H1 (cell line): ENCODE measurements around the gene CTBP2. TPM values are rescaled to one million over a fixed set of nuclear protein-coding genes. Genes with fewer than 3 reads are reported as not detected.
A peak's percentile ranks its signal among the peaks of the same experiment; 100 is the strongest.

Experiments
- CTCF ChIA-PET: fragments of 300-600 bp; sonication (Branson Sonifier 250); formaldehyde crosslinking; loops from one replicate; lab custom pipeline; 2021; ENCODE audit not compliant: partially characterized antibody; lab: Charles Lee
- POLR2A ChIA-PET: fragments of 300-600 bp; sonication (Branson Sonifier 250); formaldehyde crosslinking; loops from one replicate; lab custom pipeline; 2021; ENCODE audit warnings: inconsistent platforms; ENCODE audit not compliant: partially characterized antibody; lab: Charles Lee
- DNase-seq, 2 experiments: peaks; one replicate each; pipeline versions ENCODE4 v3.0.0 to v3.0.0-alpha.2; 2010 to 2022; ENCODE audit warnings: low spot score in 2 of 2, low read depth in 1 of 2, mixed read lengths in 1 of 2
- FAIRE-seq: peaks from 2 replicates; lab custom pipeline; 2011; peaks lifted over from hg19 to GRCh38; lab: Jason Lieb, UNC
- H2AFZ ChIP-seq: 2 replicates; pipeline ENCODE4 v1.8.1; 2012; ENCODE audit warnings: low read length, inconsistent platforms
- H2AK5ac ChIP-seq: 2 replicates; pipeline ENCODE4 v1.6.1; 2013; ENCODE audit warnings: low read depth, low read length
- H2BK120ac ChIP-seq: replicated peaks from 2 replicates; pipeline ENCODE3; 2013; ENCODE audit warnings: low read depth, low read length, inconsistent platforms
- H2BK12ac ChIP-seq: 2 replicates; pipeline ENCODE4 v1.6.1; 2013; ENCODE audit warnings: low read depth, low read length
- H2BK15ac ChIP-seq: 2 replicates; pipeline ENCODE4 v1.6.1; 2013; ENCODE audit warnings: low read length
- H2BK20ac ChIP-seq: 2 replicates; pipeline ENCODE4 v1.6.1; 2013; ENCODE audit warnings: low read length
- H2BK5ac ChIP-seq: 2 replicates; pipeline ENCODE4 v1.6.1; 2013; ENCODE audit warnings: low read depth, low read length
- H3K14ac ChIP-seq: 2 replicates; pipeline ENCODE4 v1.6.1; 2013; ENCODE audit warnings: inconsistent platforms; ENCODE audit not compliant: insufficient read length
- H3K18ac ChIP-seq: 2 replicates; pipeline ENCODE4 v1.6.1; 2013; ENCODE audit warnings: low read length; ENCODE audit errors: extremely low read depth
- H3K23ac ChIP-seq: 2 replicates; pipeline ENCODE4 v1.6.1; 2013; ENCODE audit warnings: inconsistent platforms; ENCODE audit not compliant: insufficient read length
- H3K23me2 ChIP-seq: 2 replicates; pipeline ENCODE4 v1.6.1; 2013; ENCODE audit warnings: low read depth, low read length
- H3K27ac ChIP-seq: 2 replicates; pipeline ENCODE4 v1.6.1; 2011; ENCODE audit warnings: low read depth, low read length, inconsistent platforms
- H3K27me3 ChIP-seq, 4 experiments: replicated peaks in 1 of 4; 1 replicate in 1 of 4; 2 replicates in 3 of 4; pipeline versions ENCODE4 v1.6.1 to v1.8.1; 2011 to 2013; ENCODE audit warnings: low read length in 3 of 4, mild to moderate bottlenecking in 3 of 4, inconsistent platforms in 2 of 4, mixed read lengths in 2 of 4, moderate library complexity in 1 of 4; ENCODE audit not compliant: control insufficient read depth in 3 of 4, insufficient read depth in 3 of 4; ENCODE audit errors: extremely low read depth in 1 of 4
- H3K36me3 ChIP-seq, 4 experiments: 2 replicates each; pipeline versions ENCODE4 v1.6.1 to v1.8.1; 2011 to 2013; ENCODE audit warnings: mild to moderate bottlenecking in 4 of 4, low read length in 3 of 4, moderate library complexity in 2 of 4, control low read depth in 1 of 4, inconsistent platforms in 1 of 4; ENCODE audit not compliant: insufficient read depth in 4 of 4, control insufficient read depth in 2 of 4
- H3K4ac ChIP-seq: replicated peaks from 2 replicates; pipeline ENCODE3; 2013; ENCODE audit warnings: low read length, low read depth, mixed read lengths, inconsistent platforms; ENCODE audit not compliant: insufficient read length
- H3K4me1 ChIP-seq, 4 experiments: replicated peaks in 1 of 4; 1 replicate in 1 of 4; 2 replicates in 3 of 4; pipeline versions ENCODE4 v1.6.1 to v1.8.1; 2011 to 2013; ENCODE audit warnings: low read length in 3 of 4, inconsistent platforms in 2 of 4, mixed read lengths in 1 of 4; ENCODE audit not compliant: insufficient read depth in 4 of 4, control insufficient read depth in 3 of 4
- H3K4me2 ChIP-seq, 2 experiments: 2 replicates each; pipeline versions ENCODE4 v1.6.1 to v1.8.1; 2011 to 2013; ENCODE audit warnings: low read depth in 2 of 2, low read length in 2 of 2, control low read depth in 1 of 2, inconsistent platforms in 1 of 2, mild to moderate bottlenecking in 1 of 2; ENCODE audit not compliant: insufficient read depth in 1 of 2
- H3K4me3 ChIP-seq, 4 experiments: fragments of 200-600, 300-600 bp in 1 of 4; sonication (generic), shearing (Covaris generic), sonication (Bioruptor Twin) in 1 of 4; 2 replicates each; pipeline versions ENCODE4 v1.5.1 to v1.8.1; 2011 to 2016; ENCODE audit warnings: low read length in 4 of 4, low read depth in 3 of 4, control low read depth in 2 of 4, inconsistent platforms in 2 of 4, mild to moderate bottlenecking in 2 of 4, mixed read lengths in 1 of 4, moderate library complexity in 1 of 4; ENCODE audit not compliant: insufficient read depth in 2 of 4; ENCODE audit errors: extremely low read depth in 1 of 4
- H3K56ac ChIP-seq: replicated peaks from 2 replicates; pipeline ENCODE3; 2013; ENCODE audit warnings: low read depth, mild to moderate bottlenecking, mixed read lengths, low read length, inconsistent platforms; ENCODE audit not compliant: insufficient read length
- H3K79me1 ChIP-seq: 2 replicates; pipeline ENCODE4 v1.6.1; 2013; ENCODE audit warnings: low read depth, low read length, control low read depth
- H3K79me2 ChIP-seq, 2 experiments: 2 replicates each; pipeline versions ENCODE4 v1.6.1 to v1.8.1; 2012 to 2013; ENCODE audit warnings: low read length in 2 of 2, mild to moderate bottlenecking in 2 of 2, inconsistent platforms in 1 of 2; ENCODE audit not compliant: insufficient read depth in 2 of 2, control insufficient read depth in 1 of 2
- H3K9ac ChIP-seq, 4 experiments: replicated peaks in 1 of 4; 1 replicate in 1 of 4; 2 replicates in 3 of 4; pipeline versions ENCODE4 v1.6.1 to v1.8.1; 2011 to 2013; ENCODE audit warnings: low read depth in 3 of 4, low read length in 3 of 4, control low read depth in 2 of 4, mild to moderate bottlenecking in 2 of 4, moderate library complexity in 2 of 4, inconsistent platforms in 1 of 4; ENCODE audit errors: extremely low read depth in 1 of 4
- H3K9me3 ChIP-seq, 2 experiments: 2 replicates each; pipeline versions ENCODE4 v1.6.1 to v1.8.1; 2012 to 2013; ENCODE audit warnings: mild to moderate bottlenecking in 2 of 2, moderate library complexity in 2 of 2, control low read depth in 1 of 2, inconsistent platforms in 1 of 2, low read depth in 1 of 2, low read length in 1 of 2, mixed read lengths in 1 of 2; ENCODE audit not compliant: insufficient read depth in 2 of 2
- H4K20me1 ChIP-seq, 2 experiments: replicated peaks in 1 of 2; 2 replicates each; pipeline versions ENCODE3 to v1.8.1; 2011 to 2013; ENCODE audit warnings: inconsistent platforms in 2 of 2, low read length in 2 of 2, mild to moderate bottlenecking in 1 of 2; ENCODE audit not compliant: insufficient read depth in 2 of 2, control insufficient read depth in 1 of 2
- H4K5ac ChIP-seq: 2 replicates; pipeline ENCODE4 v1.6.1; 2013; ENCODE audit warnings: low read length, low read depth, mixed read lengths, inconsistent platforms; ENCODE audit not compliant: insufficient read length
- H4K8ac ChIP-seq: 2 replicates; pipeline ENCODE4 v1.8.0; 2013; ENCODE audit warnings: mild to moderate bottlenecking, moderate library complexity, low read length, inconsistent platforms; ENCODE audit not compliant: insufficient read depth; ENCODE audit errors: extremely low read depth
- H4K91ac ChIP-seq: replicated peaks from 2 replicates; pipeline ENCODE3; 2013; ENCODE audit warnings: low read length, mixed read lengths, inconsistent platforms; ENCODE audit not compliant: insufficient read length
- BACH1 ChIP-seq: IDR thresholded peaks from 2 replicates; pipeline ENCODE4 v1.6.1; 2012; ENCODE audit warnings: low read length, improper control_type of control experiment
- BRCA1 ChIP-seq: IDR thresholded peaks from 2 replicates; pipeline ENCODE4 v1.6.1; 2012; ENCODE audit warnings: low read depth, low read length, improper control_type of control experiment
- CEBPB ChIP-seq: IDR thresholded peaks from 2 replicates; pipeline ENCODE4 v1.6.1; 2012; ENCODE audit warnings: low read depth, low read length
- CHD1 ChIP-seq: IDR thresholded peaks from 2 replicates; pipeline ENCODE4 v1.6.1; 2012; ENCODE audit warnings: low read depth, low read length, improper control_type of control experiment
- JUND ChIP-seq: IDR thresholded peaks from 2 replicates; pipeline ENCODE4 v1.6.1; 2011; ENCODE audit warnings: mild to moderate bottlenecking, improper control_type of control experiment, low read length
- RXRA ChIP-seq: IDR thresholded peaks from 2 replicates; pipeline ENCODE4 v1.6.1; 2011; ENCODE audit warnings: low read depth, mild to moderate bottlenecking, low read length, moderate library complexity; ENCODE audit not compliant: insufficient read depth
- WGBS, 2 experiments: shearing (Covaris generic) in 1 of 2; methylation state at CpG; one replicate each; pipeline versions ENCODE4 v1.1.6 to v1.1.7; 2013 to 2015; ENCODE audit warnings: low lambda C conversion rate in 2 of 2, mixed read lengths in 2 of 2, inconsistent platforms in 1 of 2, low coverage in 1 of 2, missing lambda C conversion rate in 1 of 2; ENCODE audit not compliant: insufficient replicate concordance in 2 of 2, insufficient coverage in 1 of 2, insufficient read length in 1 of 2; ENCODE audit errors: extremely low coverage in 1 of 2, missing lambda C conversion rate in 1 of 2; 5-methylcytosine and 5-hydroxymethylcytosine counted together
- polyA plus RNA-seq, 7 experiments: library from polyadenylated mRNA; depleted of rRNA in 3 of 7; stranded (reverse) in 5 of 7; unstranded in 2 of 7; fragments of >200 nt in 5 of 7; fragments of 200-250 nt in 2 of 7; gene quantifications; 1 replicate in 5 of 7; 2 replicates in 1 of 7; 4 replicates in 1 of 7; pipeline versions ENCODE4 v1.2.1 to v1.2.3, GENCODE V29; 2011 to 2013; ENCODE audit warnings: missing spikeins in 2 of 7, mixed read lengths in 2 of 7
- total RNA-seq: library from RNA; stranded (reverse); fragmentation: NEBNext Ultra II Directional; extraction: Animal tissue kit (Norgen Biotek cat#: 25700); gene quantifications from 2 replicates; pipeline ENCODE4 v1.2.1, GENCODE V29; 2021
- TF ChIP-seq, protein P1 (sequence below): IDR thresholded peaks from 2 replicates; pipeline ENCODE4 v1.6.1; 2012; ENCODE audit warnings: inconsistent platforms
- TF ChIP-seq, protein P2 (sequence below): IDR thresholded peaks from 2 replicates; pipeline ENCODE4 v1.6.1; 2011; ENCODE audit warnings: low read depth, mild to moderate bottlenecking, low read length; ENCODE audit not compliant: insufficient read depth

CTBP2 gene
- total and polyA plus RNA-seq, 2 of the 8 experiments (the other 6 are each of a cell fraction or from before 2014, with no cell fraction given): 208 to 221 TPM

DNA sequence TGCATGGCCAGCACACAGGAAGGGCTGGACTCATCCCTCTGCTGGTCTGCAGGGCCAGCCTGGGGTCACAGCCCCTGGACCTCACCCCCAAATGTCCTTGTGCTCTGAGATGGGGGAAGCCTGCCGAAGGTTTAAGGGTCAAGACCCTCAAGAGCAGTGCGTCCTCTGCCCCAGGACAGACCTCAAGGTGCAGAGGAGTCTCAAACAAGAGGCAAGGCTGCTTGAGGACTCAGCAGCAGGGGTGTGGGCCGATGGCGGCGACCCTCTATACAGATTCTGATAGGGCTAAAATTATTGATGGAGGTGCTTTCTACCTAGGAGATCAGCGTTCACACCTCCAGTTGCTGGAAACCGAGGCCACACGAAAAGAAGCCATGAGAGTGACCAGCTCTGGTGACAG lies 137.7 kb downstream of the CTBP2 start:
- Histone ChIP-seq H3K9me3 (peaks cover 10 to 14% of the 10 kb centered on the region in 2 experiments; a peak in 3 of 4 replicates), H3K4me2 (no peak overlapping the region), H3K9ac (no peak overlapping the region), H3K36me3 (peaks cover 6 to 63% (median 33%) of the 10 kb centered on the region in 4 experiments; a peak in 7 of 8 replicates), H2AK5ac (no peak overlapping the region), H3K4me1 (no peaks in the 10 kb centered on the region; a peak in 2 of 7 replicates), H3K27ac (no peak overlapping the region; the same call in 1 of the 2 replicates), H3K18ac (no peak overlapping the region), H2BK12ac (no peak overlapping the region), H2AFZ (no peak overlapping the region), H3K79me2 (peaks cover 11 to 100% of the 10 kb centered on the region in 2 experiments; a peak in 3 of 4 replicates), H3K14ac (no peak overlapping the region), H3K4me3 (no peak overlapping the region), H3K23me2 (no peaks in the 10 kb centered on the region), H2BK20ac (no peak overlapping the region), H3K56ac (no peak overlapping the region), H3K4ac (no peak overlapping the region), H4K5ac (no peak overlapping the region), H4K8ac (no peak overlapping the region), H3K79me1 (peaks cover 33% of the 10 kb centered on the region), H2BK5ac (peak overlapping the region; percentile 5; the same call in 1 of the 2 replicates), H2BK120ac (no peak overlapping the region), H3K23ac (no peak overlapping the region), H2BK15ac (no peak overlapping the region), H4K20me1 (peaks cover 31 to 34% of the 10 kb centered on the region in 2 experiments), H3K27me3 (no peaks in the 10 kb centered on the region), H4K91ac (no peak overlapping the region)
- WGBS, 2 experiments: 90% methylated on average over 8 of the region's 8 CpGs; no CpG with 5 or more reads in 1 of the 2 experiments
- no peak for FAIRE-seq
- DNase-seq: no peak
- POLR2A ChIA-PET: no interaction called here
- CTCF ChIA-PET: no interaction called here
- TF ChIP-seq BRCA1 (no peak), JUND (no peak), BACH1 (no peak), CHD1 (no peak), CEBPB (no peak), RXRA (no peak)
- TF ChIP-seq, protein P1, sequence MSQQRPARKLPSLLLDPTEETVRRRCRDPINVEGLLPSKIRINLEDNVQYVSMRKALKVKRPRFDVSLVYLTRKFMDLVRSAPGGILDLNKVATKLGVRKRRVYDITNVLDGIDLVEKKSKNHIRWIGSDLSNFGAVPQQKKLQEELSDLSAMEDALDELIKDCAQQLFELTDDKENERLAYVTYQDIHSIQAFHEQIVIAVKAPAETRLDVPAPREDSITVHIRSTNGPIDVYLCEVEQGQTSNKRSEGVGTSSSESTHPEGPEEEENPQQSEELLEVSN: no peak
- TF ChIP-seq, protein P2, sequence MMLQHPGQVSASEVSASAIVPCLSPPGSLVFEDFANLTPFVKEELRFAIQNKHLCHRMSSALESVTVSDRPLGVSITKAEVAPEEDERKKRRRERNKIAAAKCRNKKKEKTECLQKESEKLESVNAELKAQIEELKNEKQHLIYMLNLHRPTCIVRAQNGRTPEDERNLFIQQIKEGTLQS: no peak
